HG03060 (cell line): ENCODE results near the gene ACOXL.

Source experiments
- ATAC-seq: cut with Tn5 transposase; IDR thresholded peaks from one replicate; pipeline ENCODE4 v1.9.1; 2021; ENCODE audit warnings: low read depth, moderate number of reproducible peaks; ENCODE audit not compliant: unreplicated experiment

ACOXL gene

DNA sequence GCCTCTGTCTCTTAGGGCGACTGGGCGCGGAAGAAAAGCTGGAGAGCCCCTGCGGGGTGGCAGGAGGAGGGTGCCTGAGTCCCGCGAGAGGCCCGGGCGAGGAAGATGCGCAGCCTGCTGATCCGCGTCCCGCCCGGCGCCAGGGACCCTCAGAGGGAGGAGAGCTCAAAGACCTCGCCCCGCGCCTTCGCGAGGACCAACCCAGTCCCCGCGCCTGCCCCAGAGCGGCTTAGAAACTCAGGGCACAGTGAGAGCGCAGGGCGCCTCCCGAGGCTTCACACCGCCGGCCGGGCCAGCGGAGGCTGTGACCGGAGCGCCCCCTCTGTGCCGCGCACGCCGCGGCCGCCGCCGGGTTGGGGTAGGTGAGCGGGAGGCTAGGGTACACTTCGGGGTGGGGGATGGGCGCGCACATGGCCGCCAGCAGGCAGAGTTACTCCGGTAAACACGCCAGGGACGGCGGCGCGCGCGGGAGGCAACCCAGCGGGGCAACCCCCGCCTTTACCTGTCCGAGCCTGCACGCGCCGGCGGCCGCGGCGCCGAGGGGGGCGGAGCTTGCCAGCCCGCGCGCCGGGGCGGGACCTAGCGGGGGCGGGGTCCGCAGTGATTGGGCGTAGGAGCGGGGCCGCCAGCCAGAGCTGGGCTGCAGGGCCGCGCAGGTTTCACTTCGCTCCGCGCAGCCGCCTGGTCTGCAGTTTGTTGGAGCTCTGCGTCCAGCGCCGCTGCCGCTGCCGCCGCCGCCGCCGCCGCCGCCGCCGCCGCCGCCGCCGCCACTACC, 388.1 kb downstream of the ACOXL start, which contains the start of gene BCL2L11:
Gene BCL2L11, plus strand, starts transcription at position 662 of the 775 bp plus-strand sequence. CDS start 2,832 bp downstream, outside the sequence.
- ATAC-seq, result no peak

DNA sequence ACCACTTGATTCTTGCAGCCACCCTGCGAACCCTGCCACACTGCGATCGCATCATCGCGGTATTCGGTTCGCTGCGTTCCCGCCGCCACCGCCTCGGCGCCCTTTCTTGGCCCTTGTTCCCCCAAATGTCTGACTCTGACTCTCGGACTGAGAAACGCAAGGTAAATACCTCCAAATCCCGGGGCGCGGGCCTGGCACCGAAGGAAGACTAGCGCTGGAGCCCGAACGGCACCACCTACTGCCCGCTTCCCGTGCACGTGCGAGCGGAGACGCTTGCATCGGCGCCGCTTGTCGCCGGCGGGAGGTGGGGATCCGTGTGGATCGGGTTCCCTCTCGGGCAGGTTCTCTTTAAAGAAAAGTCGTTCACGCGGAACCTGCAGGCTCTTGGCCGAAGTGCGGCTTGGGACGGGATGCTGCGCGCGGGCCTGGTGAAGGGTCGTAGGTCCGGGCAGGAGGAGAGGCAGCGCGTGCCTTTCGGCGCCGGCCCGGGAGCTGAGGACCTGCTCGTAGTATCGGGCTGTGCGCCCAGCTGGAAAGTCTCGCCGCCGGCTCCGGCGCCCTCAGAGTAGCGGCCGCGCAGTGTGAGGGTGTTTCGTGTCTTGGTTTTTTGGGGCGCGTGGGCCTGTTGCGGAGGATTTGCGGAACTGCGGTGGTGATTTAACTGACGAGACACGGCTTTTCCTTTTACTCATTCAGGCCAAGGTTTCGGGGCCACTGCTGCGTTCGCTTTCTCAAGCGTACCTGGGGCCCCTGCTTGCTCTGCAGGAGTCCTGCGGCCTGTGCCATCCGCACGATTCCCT, 388.9 kb downstream of the ACOXL start:
- no peak for ATAC-seq

DNA sequence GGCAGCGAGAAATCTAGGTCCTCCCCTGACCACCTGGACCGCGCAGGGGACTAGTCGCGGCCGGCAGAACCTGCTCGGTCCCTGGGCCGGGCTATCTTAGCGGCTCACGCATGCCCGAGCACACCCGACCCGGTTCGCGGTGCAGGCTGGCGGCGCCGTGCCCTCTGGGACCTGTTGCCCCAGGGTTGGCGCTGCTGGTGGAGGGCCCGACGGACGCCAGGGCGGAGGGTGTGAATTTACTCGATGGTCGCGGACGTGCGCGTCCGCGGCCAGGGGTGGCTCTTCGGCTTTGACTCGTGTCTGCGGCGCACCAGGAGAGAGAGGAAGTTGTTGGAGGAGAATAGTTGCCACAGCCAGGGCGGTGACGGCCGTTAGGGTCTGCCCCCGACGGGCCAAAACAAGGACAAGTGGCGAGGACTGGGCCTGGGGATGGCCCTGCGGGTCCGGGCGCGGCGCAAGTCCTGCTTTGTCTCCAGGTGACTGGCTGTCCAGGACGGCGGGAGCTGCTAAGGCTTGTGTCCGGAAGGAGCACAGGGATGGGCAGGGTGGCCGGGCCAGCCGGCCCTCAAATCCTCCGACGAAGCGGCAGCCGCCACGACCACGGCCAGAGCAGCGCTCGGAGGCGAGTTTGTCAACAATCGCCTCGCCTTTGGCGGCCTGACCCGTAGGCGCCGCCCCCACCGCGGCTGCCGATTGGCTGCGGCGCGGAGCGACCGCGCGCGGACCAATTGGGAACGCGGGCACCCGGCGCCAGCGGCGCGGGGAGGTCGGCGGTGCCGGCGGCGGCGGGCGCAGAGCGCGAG, 389.7 kb downstream of the ACOXL start:
- ATAC-seq, result no peak

DNA sequence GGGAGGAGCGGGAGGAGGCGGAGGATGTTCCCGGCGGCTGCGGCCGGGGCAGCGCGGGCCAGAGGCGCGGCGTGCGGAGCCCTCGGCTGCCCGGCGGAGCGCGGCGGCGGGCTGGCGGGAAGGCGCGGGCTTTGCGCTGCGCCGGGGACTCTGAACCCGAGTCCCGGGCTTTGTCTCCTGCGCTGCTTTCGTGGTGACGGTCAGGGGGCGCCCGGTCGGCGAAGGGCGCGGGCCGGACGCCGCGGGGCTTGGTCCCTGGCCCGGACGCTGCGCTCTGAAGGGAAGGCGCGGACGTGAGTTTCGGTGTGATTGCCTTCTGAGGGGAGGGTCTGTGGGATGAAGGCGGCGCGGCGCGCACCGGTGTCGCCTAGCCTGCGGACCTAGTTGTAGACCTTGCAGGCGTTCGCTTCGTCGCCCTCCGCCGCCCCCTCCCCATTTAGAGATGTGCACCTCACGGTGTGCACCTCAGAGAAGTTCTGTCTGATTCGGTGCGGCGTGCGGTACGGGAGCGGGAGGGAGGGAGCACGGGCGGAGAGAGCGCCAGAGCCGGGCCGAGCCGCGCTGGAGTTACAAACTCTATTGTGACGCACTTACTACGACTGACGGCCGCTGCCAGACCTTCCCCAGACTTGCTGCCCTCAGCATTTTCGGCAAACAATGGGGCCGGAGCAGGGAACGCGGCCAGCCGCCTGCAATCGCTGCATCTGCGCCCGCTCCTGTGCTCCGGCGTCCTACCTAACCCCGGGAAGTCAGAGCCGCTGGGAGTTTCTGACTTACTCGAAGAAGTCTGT, 390.5 kb downstream of the ACOXL start:
- no peak for ATAC-seq

DNA sequence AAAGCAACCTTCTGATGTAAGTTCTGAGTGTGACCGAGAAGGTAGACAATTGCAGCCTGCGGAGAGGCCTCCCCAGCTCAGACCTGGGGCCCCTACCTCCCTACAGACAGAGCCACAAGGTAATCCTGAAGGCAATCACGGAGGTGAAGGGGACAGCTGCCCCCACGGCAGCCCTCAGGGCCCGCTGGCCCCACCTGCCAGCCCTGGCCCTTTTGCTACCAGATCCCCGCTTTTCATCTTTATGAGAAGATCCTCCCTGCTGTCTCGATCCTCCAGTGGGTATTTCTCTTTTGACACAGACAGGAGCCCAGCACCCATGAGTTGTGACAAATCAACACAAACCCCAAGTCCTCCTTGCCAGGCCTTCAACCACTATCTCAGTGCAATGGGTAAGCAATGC, 391.4 kb downstream of the ACOXL start:
- ATAC-seq, result no peak

DNA sequence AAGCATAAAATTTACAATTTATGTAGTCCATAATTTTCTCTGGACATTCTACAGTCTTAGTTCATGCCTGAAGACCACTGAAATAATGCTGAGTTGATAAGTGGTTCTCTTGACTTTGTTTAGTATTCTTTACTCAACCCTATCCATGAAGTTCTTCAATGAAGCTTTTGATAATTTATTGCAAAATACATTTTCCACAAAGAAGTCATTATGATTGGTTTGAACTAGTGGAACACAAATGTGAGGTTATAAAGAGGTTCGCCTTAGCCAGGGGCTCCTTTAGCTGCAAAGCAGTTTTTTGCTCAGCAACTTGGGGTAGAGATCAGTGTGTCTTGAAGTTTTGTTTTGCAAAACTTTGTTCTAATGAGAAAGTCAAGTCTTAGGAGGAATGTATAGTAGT, 394.2 kb downstream of the ACOXL start:
- no peak for ATAC-seq

DNA sequence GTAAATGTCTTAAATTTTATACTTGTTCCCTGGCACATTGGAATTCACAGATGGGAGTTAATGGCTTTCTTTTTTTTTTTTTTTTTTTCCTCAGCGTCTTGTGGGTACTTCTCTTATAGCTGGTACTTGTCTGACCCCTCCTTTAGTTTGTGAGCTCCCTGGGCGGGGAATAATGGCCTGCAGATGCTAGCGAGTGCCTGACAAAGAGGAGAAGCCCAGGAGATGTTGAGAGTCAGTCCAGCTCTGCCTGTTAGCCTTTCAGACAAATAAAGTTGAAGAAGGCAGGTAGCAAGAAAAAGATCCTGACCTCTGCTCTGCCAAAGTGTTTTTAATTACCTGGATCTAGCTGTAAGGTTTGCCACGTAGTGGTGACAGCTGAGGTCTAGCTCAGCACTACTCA, 395.0 kb downstream of the ACOXL start:
- ATAC-seq, result no peak

DNA sequence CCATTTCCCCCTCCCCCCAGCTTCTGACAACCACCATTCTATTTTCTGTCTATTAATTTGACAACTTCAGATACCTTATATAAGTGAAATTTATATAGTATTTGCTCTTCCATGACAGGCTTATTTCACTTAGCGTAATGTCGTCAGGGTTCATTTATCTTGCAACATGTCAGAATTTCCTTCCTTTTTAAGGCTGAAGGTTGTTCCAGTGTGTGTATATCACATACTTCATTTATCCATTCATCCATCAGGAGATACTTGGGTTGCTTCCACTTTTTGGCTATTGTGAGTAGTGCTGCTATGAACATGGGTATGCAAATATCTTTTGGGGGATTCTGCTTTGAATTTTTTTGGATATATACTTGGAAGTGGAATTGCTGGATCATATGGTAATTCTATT, 395.7 kb downstream of the ACOXL start:
- no peak for ATAC-seq

DNA sequence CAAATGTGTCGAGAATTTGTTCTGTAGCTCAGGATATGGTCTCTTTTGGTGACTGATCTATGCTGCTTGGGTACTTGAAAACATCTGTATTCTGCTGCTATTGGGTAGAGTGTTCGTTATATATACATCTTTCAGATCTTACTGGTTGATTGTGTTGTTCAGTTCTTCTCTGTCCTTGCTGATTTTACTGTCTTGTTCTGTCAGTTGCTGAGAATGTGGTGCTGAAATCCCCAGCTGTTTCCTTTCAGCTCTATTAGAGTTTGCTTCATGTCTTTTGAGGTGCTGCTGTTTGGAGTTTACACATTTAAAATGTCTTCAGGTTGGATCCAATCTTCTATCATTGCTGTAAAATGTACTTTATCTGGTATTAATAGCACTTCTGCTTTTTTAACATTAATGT, 401.2 kb downstream of the ACOXL start:
- ATAC-seq, result no peak

DNA sequence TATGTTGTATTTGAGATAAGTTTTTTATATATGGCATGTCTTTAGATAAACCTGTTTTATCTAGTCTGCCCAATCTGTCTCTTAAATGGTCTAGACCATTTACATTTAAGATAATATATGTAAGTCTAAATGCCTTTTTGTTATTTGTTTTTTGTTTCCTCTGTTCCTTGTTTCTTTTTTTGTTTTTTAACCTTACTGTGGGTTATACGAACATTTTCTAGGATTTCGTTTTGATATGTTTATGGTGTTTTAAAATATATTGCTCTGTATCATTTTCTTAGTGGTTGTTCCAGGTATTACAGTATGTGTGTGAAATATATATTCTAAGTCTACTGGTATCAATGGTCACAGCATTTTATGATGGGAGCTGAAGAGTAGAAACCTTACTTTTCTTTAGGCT, 401.7 kb downstream of the ACOXL start:
- ATAC-seq, result no peak

DNA sequence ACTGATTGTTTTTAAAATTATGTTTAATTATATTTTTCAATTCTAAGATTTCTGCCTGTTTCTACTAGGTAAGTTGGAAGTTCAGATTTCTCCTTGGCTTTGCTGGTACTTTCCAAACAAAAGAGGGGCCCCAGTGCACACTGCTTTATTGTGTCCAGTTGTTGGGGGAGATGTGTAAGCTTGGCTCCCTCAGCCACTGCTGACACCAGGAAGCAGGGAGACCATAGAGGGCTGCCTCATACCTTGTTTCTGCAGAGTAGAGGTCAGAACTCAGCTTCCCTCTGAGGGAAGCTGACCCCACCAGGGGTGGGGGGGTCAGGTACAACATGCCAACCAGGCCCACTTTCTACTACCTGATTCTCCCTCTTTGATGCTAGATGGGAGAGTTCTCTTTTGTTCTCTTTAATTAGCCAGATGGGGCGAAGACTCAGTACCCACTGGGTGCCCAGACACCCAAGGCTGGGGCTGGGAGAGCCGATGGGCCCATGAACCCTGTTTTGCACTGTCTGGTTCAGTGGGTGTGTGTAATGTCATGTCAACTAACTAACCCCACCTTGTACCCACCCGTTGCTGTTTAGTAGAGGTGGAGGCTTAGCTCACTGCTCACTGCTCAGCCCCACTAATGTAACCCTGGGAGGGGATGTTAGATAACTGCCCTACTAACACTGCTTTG, 403.0 kb downstream of the ACOXL start:
- no peak for ATAC-seq

DNA sequence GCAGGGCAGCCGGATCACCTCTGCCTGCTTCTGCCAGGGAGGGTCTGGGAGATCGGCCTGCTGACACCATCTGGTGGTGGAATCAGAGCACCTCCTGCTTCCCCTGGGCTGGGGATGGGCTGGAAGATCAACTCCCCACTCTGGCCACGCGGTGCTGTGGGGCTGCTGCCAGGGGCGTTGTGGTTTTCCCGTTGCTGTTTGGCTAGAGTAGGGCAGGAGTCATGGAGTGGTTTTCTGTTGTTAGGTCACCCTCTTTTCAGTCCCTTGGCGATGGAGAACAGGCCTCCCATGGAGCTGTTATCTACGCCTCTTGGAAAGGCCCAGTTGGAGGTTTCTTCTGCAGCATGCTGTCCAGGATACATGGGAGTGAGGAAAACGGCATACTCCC, 403.5 kb downstream of the ACOXL start:
- ATAC-seq, result no peak

DNA sequence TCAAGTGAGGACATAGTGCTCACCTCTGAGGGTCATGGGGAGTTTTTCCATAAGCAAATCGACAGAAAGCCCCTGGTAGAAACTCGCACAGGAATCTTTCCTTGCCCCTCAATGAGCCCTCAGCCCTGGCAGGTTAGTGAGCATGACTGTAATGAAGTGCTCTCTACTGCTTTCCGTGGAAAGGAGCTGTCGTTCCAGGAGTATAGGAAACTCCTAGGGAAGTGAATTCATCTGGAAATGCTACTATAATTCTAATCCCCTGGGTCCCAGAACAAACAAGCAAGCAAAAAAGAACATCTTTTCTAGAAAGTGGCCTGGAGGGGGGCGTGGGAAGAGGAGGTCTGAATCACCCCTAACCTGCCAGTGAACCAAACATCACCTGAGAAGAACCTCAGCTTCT, 406.5 kb downstream of the ACOXL start:
- ATAC-seq, result no peak

DNA sequence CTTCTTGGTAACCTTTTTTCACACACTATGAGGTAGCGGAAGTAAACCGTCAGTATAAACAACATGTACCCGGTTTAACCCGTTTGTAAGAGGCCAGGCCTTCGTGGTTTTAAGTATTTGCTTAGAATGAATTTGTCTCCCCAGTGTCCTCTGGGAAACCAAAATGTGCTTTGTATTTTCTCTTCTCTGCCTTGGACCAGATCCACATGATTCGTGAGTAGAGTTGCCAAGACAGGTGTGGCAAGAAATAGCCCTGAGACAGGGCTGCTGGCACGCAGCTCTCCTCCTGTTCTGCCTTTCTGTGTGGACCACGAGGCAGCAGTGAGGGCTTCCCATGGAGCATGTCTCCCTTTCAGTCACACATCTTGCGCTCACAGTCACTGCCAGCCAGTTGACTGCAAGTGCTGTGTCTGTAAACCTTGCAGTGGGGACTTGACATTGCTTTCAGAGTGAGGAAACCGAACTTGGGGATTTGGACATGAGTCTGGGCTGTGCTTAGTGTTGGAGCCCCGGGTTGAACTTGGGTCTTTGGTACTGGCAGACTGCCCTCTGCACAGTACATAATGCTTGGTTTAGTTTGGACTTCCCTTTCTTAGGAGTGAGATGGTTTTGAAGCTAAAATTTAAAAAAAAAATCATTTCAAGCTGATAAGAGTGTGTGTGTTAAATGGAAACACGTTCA, 407.4 kb downstream of the ACOXL start:
- no peak for ATAC-seq

DNA sequence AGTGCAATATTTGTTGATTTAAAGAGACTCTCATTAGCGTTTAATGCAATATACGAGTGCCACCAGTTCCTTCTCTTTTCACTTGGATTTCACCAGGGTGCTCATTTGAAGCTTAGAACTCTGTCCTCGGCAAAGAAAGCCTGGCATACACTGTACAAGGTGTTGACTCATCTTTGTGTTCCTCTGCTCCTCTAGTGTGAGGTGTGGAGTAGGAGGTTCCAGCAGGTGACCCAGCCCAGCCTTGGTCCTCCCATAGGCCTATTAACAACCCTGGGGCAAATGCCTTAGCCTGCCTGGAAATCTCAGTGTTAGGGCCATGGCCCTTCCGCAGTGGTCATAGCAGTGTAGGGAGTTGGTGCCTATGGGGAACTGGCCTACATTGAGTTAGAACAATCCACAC, 408.4 kb downstream of the ACOXL start:
- no peak for ATAC-seq

DNA sequence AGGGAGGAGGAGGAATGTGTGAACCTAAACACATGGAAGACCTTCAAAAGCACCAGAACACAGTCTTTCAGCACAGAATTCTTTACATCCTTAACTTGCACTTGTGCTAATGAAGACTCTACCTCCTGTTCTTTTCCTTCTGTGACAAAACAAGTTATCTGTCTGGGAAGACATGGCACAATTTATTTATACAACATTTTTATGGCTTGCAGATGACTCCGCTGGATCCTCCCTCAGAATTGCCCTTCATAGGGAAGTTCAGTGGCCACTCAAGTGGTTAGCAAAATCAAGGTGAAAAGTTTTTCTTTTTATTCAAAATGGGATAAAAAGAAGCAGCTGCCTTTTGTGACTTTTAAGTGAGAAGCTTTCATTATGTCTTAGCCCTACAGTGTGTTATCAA, 409.7 kb downstream of the ACOXL start:
- ATAC-seq, result no peak

DNA sequence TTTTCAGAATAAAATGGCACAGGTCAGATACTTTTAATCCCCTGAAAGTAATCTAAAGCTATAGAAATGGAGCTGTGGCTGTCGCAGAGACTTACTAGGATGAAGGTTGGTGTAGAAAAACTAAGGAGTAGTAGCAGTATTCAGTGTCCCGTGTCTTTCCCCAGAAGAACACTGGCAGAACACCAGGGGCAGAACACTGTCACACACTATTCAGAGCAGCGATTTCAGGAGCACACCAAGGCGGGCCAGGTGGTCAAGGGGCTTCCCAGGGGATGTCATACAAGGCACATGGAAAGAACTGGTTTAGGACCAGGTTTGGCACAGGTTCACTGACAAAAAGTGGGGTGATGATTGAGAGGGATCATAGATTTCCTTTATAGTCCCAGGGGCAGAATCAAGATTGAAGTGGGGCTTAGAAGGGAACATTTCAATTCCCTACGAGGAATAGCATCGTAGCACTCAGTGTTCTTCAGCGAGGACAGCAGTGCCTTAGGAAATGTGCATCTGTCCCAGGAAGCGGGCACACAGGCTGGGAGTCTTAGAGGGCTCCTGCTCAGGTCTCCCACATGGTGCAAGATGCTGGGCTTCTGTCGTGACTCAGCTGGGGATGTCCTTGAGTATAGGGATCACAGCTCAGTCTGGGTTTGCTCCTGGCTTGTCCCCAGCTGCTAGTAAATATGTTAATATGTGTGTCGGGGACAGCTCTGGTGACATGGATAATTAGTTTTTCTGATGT, 410.9 kb downstream of the ACOXL start:
- no peak for ATAC-seq

DNA sequence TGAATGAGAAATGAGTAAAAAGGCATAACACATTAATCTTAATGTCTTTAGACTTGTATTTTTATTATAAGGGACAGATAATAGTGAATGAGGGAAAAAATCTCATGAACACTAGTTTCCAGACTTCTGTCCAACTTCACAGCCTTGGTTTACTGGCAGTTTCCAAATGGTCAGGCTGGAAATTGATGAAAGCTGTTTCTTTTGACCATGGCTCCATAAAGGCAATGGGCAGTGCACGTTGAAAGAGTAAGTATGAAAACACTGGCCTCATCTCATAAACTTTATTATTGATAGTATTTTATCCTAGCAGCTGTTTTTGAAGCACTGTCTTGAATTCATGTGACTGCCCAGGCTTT, 411.4 kb downstream of the ACOXL start:
- ATAC-seq, result no peak
